GM19240 (cell line): ENCODE data around the gene NLRX1.
"Not testable (repeated sequence)": the region's sequence is repeated elsewhere in the genome, so short reads cannot be mapped to it uniquely, and the experiment has no call there.

Experiments
- DNase-seq: peaks from one replicate; pipeline ENCODE4 v3.0.0; 2011; ENCODE audit warnings: low spot score; ENCODE audit not compliant: insufficient read length

Gene NLRX1

DNA sequence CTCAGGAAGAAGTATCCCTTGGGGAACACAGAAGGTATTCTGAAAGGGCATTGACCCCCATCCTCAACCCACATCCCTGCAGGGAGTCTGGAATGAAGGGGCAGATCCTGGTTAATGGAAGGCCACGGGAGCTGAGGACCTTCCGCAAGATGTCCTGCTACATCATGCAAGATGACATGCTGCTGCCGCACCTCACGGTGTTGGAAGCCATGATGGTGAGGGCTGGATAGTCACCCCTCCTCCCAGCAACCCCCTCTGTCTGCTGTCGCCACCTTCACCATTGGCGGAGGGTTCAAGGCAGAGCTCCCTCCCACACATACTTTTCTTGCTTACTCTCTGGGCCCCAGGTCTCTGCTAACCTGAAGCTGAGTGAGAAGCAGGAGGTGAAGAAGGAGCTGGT is 14.3 kb upstream of the NLRX1 start:
- no peak for DNase-seq

DNA sequence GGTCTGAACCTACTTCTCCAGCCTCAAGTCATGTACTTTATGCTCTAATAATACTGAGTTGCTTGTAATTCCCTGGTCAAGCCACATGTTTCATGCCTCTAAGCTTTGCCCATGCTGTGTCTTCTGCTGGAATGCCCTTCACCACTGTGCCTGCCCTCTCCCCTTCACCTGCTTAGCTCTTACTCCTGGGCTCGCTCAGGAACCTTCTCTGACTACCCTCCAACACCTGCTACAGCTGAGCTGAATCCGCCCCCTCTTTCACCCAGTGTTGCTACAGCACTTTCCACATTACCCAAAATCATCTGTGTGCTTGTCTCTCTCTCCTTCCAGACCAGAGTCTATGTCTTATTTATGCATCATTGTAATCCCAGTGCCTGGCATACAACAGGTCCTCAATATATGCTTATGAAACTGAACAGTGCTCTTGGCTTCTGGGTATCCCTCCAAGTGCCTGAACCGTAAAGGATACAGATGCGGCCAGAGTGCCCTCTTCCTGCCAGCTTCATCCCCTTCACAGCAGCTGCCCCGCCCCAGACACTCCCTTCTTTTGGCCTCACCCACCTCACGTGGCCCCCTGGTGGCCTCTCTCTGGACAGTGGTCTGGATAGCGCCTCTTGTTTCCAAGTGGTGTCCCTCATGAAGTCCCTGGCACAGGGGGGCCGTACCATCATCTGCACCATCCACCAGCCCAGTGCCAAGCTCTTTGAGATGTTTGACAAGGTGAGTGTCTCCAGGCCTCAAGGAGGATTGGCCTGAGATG is 12.6 kb upstream of the NLRX1 start:
- no peak for DNase-seq

GRCh38 chr11:119156496-119156895 is 12.0 kb upstream of the NLRX1 start:
- DNase-seq = no peak

DNA sequence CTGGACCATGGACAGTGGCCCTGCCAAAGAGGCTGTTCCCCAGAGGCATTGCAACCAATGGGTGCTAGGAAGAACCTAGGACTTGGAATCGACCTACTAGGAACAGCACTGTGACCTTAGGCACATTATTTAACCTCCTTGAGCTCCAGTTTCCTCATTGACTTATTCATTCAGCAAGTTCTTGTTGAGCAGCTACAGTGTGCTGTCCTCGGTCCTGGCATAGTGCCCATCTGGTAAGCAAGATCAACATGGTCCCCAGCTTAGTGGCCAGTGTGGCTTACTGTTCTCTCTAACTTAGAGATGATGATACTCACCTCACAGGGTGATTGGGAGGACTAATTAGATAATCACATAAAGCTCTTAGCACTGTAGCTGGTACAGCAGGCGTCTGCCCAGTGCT is 11.5 kb upstream of the NLRX1 start:
- no peak for DNase-seq

DNA sequence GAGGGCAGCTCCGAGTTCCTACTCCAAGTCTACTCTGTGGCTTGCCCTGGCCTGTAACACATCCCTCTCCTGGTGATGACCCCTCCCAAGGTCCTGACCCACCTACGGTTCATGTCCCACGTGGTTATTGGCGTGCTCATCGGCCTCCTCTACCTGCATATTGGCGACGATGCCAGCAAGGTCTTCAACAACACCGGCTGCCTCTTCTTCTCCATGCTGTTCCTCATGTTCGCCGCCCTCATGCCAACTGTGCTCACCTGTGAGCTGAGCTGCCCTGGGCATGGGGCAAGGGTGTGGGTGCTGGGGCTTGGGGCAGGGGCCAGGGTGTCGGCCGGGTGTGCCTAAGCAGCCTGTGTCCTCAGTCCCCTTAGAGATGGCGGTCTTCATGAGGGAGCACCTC is 10.1 kb upstream of the NLRX1 start:
- DNase-seq = no peak

DNA sequence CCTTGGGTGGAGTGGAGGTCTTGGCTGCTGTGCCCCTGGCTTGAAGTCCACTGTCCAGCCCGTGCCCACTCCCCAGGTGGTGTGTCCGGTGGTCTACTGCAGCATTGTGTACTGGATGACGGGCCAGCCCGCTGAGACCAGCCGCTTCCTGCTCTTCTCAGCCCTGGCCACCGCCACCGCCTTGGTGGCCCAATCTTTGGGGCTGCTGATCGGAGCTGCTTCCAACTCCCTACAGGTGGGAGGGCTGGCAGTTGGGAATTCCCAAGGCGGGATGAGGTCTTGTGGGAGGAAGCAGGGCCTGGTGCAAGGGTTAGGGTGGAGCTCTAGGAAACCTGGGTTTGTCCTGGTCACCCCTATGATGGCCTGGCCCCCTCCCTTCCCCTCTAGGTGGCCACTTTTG is 8.4 kb upstream of the NLRX1 start:
- no peak for DNase-seq

GRCh38 chr11:119161871-119162270 is 6.7 kb upstream of the NLRX1 start:
- no peak for DNase-seq

- DNase-seq = no peak
Measured at GRCh38 chr11:119166368-119167076, 2.0 kb upstream of the NLRX1 start.

GRCh38 chr11:119167077-119167458 is 1.5 kb upstream of the NLRX1 start:
- DNase-seq = not testable (repeated sequence)

DNA sequence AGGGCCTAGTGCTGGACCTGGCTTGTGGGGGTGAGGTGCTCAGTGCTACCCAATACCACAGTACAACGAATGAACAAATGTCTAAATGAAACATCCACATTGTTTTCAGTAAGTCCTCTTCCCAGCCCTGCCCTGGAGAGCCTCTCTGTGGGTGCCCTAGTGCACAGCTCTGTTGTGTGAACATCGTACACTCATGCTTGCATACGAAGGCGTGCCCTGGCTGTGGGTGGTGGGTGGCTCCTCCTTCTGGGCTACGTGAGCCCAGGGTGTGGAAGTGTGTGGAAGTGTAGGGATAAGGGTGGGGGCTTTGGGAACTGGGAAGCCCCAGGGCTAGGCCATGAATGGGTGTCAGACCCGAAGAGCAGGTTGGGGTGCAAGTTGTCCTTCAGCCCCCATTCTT is 592 bp upstream of the NLRX1 start:
- DNase-seq = no peak

DNA sequence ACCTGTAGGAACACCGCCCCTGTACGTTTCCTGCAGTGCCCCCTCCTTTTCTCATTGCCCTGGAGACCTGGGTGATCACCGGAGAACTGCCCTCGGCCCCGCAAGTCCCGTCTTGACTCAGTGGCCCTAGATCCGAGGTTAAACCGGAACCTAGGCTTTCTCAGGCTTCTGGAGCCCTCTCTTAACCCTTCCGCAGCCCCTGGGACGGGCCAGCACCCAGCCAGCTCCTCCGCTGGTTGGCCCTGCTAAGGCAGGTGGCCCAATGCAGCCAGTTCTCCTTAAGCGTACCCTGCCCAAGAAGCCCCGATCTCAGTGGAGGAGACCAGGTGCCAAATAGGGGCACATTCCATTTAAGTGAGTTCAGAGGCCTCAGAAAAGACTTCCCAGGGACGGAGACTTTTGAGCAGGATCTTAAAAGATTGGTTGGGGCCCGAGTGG is 776 bp downstream of the NLRX1 start:
- peak; percentile 40 for DNase-seq

DNA sequence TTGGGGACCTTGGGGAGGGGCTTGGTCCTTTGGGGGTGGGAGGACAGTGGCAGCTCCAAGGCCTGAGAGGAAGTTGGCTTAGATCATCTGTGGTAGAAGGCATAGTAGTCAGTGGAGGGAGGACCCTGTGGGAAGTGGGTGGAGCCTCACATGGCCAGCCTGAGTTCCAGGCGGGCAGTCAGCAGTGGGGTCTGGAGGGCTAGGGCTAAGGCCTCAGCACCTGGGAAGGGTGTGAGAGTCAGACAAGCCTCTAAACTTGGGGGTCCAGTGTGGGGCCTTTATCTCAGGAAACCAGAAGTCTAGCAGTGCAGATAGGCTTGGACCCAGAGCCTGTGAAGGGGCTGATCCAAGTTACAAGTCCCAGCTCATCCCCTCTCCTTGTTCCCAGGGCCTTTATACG is 4.0 kb downstream of the NLRX1 start:
- no peak for DNase-seq

- DNase-seq = no peak
Measured at GRCh38 chr11:119173453-119173852, 4.9 kb downstream of the NLRX1 start.

DNA sequence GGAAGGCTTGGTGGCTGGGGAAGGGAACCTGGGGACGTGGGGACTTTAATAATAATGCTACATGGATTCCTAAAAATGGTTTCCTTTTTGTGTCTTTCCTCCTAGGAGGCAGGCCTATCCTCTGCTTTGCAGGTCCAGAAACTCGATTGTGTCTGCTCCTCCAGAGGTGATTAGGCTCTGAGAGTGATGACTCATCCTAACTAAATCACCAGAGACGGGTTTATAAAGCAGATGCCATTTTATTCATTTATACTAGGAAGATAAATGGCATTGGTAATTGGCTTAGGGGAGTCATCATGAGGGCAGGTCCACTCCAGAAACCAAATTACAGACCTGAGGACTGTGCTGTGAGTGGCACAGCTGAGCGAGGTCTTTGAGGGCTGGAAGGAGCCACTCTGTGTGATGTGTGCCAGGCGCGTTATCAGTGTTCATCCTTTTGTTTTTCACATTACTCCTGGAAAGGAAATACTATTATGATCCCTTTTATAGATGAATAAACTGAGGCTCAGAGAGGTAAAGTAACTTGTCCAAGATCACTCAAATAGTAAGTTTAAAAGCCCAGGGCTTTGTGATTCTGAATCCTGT is 7.1 kb downstream of the NLRX1 start:
- DNase-seq = no peak

GRCh38 chr11:119178166-119178680 is 9.7 kb downstream of the NLRX1 start:
- no peak for DNase-seq

DNA sequence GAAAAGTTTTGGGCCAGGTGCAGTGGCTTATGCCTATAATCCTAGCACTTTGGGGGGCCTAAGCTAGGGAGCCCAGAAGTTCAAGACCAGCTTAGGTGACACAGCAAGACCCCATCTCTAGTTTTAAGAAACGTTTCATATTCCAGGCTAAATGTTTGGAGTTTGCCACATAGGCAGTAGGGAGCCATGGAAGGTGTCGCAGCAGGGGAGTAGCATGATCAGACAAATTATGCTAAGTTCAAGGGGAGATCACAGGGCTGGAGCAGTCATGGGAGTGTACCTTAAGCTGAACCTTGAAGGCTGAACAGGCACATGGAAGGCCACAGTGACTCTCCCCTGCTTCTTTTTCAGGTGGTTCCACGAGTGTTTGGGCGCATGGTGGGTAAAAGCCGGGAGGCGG is 10.8 kb downstream of the NLRX1 start:
- no peak for DNase-seq

GRCh38 chr11:119179983-119180382 is 11.5 kb downstream of the NLRX1 start:
- DNase-seq = no peak

DNA sequence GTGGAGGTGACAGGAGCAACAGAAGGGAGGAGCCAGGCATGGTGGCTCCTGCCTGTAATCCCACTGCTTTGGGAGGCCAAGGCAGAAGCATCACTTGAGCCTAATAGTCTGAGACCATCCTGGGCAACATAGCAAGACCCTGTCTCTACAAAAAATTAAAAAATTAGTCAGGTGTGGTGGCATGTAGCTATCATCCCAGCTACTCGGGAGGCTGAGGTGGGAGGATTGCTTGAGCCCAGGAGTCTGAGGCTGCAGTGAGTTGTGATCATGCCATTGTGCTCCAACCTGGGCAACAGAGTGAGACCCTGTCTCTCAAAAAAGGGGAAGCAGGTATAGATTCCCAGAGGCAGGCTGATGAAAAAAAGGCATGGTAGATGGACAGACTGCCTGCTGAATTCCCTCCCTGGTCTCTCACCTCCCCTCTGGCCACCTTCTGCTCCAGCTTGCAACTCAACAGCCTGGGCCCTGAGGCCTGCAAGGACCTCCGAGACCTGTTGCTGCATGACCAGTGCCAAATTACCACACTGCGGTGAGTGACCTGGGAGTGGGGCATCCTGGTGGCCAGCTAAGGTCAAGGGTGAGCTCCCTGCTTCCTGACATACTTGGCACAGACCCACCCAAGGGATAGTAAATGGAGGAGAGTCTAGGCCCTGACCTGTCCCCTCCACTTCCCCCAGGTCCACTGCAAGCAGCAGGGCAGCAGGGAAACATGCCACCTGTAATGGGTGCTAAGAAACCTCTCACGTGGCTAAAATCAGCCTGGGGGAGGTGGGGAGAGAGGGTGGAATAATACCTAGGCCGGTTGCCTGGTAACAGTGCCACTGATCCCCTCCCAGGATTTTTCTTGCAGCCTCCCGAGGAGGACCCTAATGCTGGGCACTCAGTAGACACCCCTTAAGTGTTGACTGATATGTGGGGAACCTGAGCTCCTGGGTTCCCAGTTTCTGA is 12.5 kb downstream of the NLRX1 start:
- no peak for DNase-seq

DNA sequence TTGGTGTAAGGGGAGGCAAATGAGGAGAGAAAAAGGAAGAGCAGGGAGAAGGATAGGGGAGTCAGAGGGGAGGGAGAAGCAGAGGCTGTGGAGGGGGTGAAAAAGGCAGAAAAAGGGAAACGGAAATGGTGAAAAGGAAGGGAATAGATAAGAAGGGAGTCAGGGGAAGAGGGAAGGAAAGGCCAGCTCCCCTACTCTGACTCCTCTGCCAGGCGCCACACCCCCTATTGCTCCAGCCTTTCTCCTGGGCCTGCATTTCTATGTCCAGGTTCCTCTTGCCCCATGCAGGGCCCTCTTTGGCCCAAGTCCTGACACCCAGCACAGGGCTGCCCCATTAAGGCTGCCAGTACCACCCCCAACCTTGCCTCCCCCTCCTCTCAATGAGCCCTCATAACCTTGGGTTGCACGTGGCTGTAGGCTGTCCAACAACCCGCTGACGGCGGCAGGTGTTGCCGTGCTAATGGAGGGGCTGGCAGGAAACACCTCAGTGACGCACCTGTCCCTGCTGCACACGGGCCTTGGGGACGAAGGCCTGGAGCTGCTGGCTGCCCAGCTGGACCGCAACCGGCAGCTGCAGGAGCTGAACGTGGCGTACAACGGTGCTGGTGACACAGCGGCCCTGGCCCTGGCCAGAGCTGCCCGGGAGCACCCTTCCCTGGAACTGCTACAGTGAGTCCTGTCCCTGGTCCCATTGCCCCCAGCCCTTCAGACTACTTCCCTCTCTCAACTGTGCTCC is 13.3 kb downstream of the NLRX1 start:
- DNase-seq = no peak

DNA sequence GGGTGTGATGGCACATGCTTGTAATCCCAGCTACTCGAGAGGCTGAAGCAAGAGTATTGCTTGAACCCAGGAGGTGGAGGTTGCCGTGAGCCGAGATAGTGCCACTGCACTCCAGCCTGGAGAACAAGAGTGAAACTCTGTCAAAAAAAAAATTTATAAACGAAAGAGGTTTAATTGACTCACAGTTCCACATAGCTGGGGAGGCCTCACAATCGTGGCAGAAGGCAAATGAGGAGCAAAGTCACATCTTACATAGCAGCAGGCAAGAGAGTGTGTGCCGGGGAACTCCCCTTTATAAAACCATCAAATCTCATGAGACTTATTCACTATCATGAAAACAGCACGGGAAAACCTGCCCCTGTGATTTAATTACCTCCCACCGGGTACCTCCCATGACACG is 15.9 kb downstream of the NLRX1 start:
- not testable (repeated sequence) for DNase-seq
